GM23338 (cell line): Measurements from ENCODE around the gene DOCK4. TPM values are rescaled to one million over a fixed set of nuclear protein-coding genes. Genes with fewer than 3 reads are reported as not detected.

Experiments used
- ATAC-seq: fragments of 200-7000 bp; cut with Tn5 transposase; 3 replicates; pipeline ENCODE4 v1.9.1; 2020
- DNase-seq: peaks from one replicate; pipeline ENCODE4 v3.0.0-alpha.2; 2015; ENCODE audit warnings: low spot score
- H2AFZ ChIP-seq: fragments of 200-600 bp; sonication (generic); 2 replicates; pipeline ENCODE4 v1.8.0; 2016; ENCODE audit warnings: antibody characterized with exemption, mild to moderate bottlenecking, moderate library complexity
- H3F3A ChIP-seq: fragments of 200-600 bp; sonication (generic); replicated peaks from 2 replicates; pipeline ENCODE4 v1.8.0; 2017; ENCODE audit warnings: antibody characterized with exemption, mixed run types, low read depth
- H3K27ac ChIP-seq: fragments of 200-600 bp; sonication (generic); 2 replicates; pipeline ENCODE4 v1.6.1; 2016; ENCODE audit warnings: low read depth
- H3K27me3 ChIP-seq: fragments of 200-600 bp; sonication (generic); 2 replicates; pipeline ENCODE4 v1.8.0; 2016; ENCODE audit warnings: mild to moderate bottlenecking, mixed run types, moderate library complexity; ENCODE audit not compliant: insufficient read depth
- H3K36me3 ChIP-seq: fragments of 200-600 bp; sonication (generic); 2 replicates; pipeline ENCODE4 v1.8.0; 2016; ENCODE audit warnings: mild to moderate bottlenecking; ENCODE audit not compliant: insufficient read depth
- H3K4me1 ChIP-seq: fragments of 200-600 bp; sonication (generic); 2 replicates; pipeline ENCODE4 v1.8.0; 2016; ENCODE audit warnings: mild to moderate bottlenecking, moderate library complexity; ENCODE audit not compliant: insufficient read depth
- H3K4me2 ChIP-seq: fragments of 200-600 bp; sonication (generic); 2 replicates; pipeline ENCODE4 v1.7.1; 2017; ENCODE audit warnings: mixed run types
- H3K4me3 ChIP-seq: fragments of 200-600 bp; sonication (generic); 2 replicates; pipeline ENCODE4 v1.6.1; 2016; ENCODE audit warnings: mixed run types
- H3K79me2 ChIP-seq: fragments of 200-600 bp; sonication (generic); replicated peaks from 2 replicates; pipeline ENCODE4 v1.8.0; 2017; ENCODE audit warnings: mild to moderate bottlenecking; ENCODE audit not compliant: insufficient read depth
- H3K9me2 ChIP-seq: fragments of 200-600 bp; sonication (generic); 2 replicates; pipeline ENCODE4 v1.8.0; 2017; ENCODE audit not compliant: insufficient read depth
- H4K20me1 ChIP-seq: fragments of 200-600 bp; sonication (generic); replicated peaks from 2 replicates; pipeline ENCODE4 v1.8.0; 2017; ENCODE audit warnings: mild to moderate bottlenecking; ENCODE audit not compliant: insufficient read depth
- H3K27ac Mint-ChIP-seq: 2 replicates; pipeline ENCODE4 v1.8.0; 2020; ENCODE audit warnings: inconsistent platforms, mild to moderate bottlenecking, moderate library complexity, mixed read lengths
- H3K27me3 Mint-ChIP-seq: 3 replicates; pipeline ENCODE4 v1.8.0; 2022; ENCODE audit warnings: low read depth, mild to moderate bottlenecking, moderate library complexity, mixed read lengths, inconsistent platforms; ENCODE audit not compliant: insufficient read depth, poor library complexity
- H3K36me3 Mint-ChIP-seq: 3 replicates; pipeline ENCODE4 v1.8.0; 2021; ENCODE audit warnings: low read depth, mild to moderate bottlenecking, inconsistent platforms, moderate library complexity, mixed read lengths
- H3K4me1 Mint-ChIP-seq: 3 replicates; pipeline ENCODE4 v1.8.0; 2020; ENCODE audit warnings: mild to moderate bottlenecking, inconsistent platforms, mixed read lengths
- H3K4me3 Mint-ChIP-seq: 3 replicates; pipeline ENCODE4 v1.8.0; 2021; ENCODE audit warnings: moderate library complexity, mild to moderate bottlenecking, inconsistent platforms, mixed read lengths
- H3K9me3 Mint-ChIP-seq: 3 replicates; pipeline ENCODE4 v1.8.0; 2020; ENCODE audit warnings: moderate library complexity, mild to moderate bottlenecking, inconsistent platforms, mixed read lengths
- CREB1 ChIP-seq: fragments of 250-450 bp; sonication (Bioruptor Pico); IDR thresholded peaks from 2 replicates; pipeline ENCODE4 v1.5.0; 2020; ENCODE audit warnings: low read depth, mild to moderate bottlenecking, moderate library complexity
- EZH2 ChIP-seq: fragments of 200-600 bp; sonication (generic); IDR thresholded peaks from one replicate; pipeline ENCODE4 v1.8.0; 2017; ENCODE audit warnings: antibody characterized with exemption, mild to moderate bottlenecking, low read depth; ENCODE audit not compliant: unreplicated experiment
- EZH2phosphoT487 ChIP-seq: fragments of 200-600 bp; sonication (generic); IDR thresholded peaks from one replicate; pipeline ENCODE4 v1.8.1; 2018; ENCODE audit warnings: antibody characterized with exemption; ENCODE audit not compliant: unreplicated experiment
- JUNB ChIP-seq: IDR thresholded peaks from one replicate; pipeline ENCODE4 v1.6.1; 2016; ENCODE audit warnings: antibody characterized with exemption; ENCODE audit not compliant: unreplicated experiment
- NANOG ChIP-seq: IDR thresholded peaks from 2 replicates; pipeline ENCODE4 v1.6.1; 2016; ENCODE audit warnings: antibody characterized with exemption, borderline replicate concordance
- POLR2AphosphoS5 ChIP-seq: IDR thresholded peaks from 2 replicates; pipeline ENCODE4 v1.6.1; 2016; ENCODE audit warnings: antibody characterized with exemption, low read depth
- STAT1 ChIP-seq: IDR thresholded peaks from one replicate; pipeline ENCODE4 v1.6.1; 2016; ENCODE audit warnings: antibody characterized with exemption; ENCODE audit not compliant: unreplicated experiment
- ZNF114 ChIP-seq: fragments of 250-450 bp; sonication (Bioruptor Pico); IDR thresholded peaks from 2 replicates; pipeline ENCODE4 v1.5.0; 2020; ENCODE audit warnings: mild to moderate bottlenecking, moderate library complexity
- ZNF331 ChIP-seq: fragments of 250-450 bp; sonication (Bioruptor Pico); IDR thresholded peaks from 2 replicates; pipeline ENCODE4 v1.5.0; 2020; ENCODE audit warnings: low read depth, mild to moderate bottlenecking, moderate library complexity
- polyA plus RNA-seq: library from polyadenylated mRNA; unstranded; fragments of >200 nt; fragmentation: Nextera tagmentation; extraction: Ambion mirVana; gene quantifications from 2 replicates; pipeline ENCODE4 v1.2.1, GENCODE V29; 2016
- total RNA-seq: library from RNA; depleted of rRNA; stranded (reverse); fragments of >200 nt; shearing (Covaris generic); gene quantifications from 2 replicates; pipeline ENCODE4 v1.2.3, GENCODE V29; 2014
- TF ChIP-seq, protein P1 (sequence below): fragments of 250-450 bp; sonication (Bioruptor Pico); IDR thresholded peaks from 2 replicates; pipeline ENCODE4 v1.5.0; 2020; ENCODE audit warnings: mild to moderate bottlenecking, moderate library complexity
- TF ChIP-seq, protein P2 (sequence below), 2 experiments: fragments of 200-600 bp in 1 of 2; sonication (generic) in 1 of 2; conservative IDR thresholded peaks; 2 replicates each; pipeline versions ENCODE4 v1.5.1 to v1.6.1; 2016 to 2017; ENCODE audit warnings: antibody characterized with exemption in 2 of 2, low read depth in 2 of 2, mild to moderate bottlenecking in 2 of 2, moderate library complexity in 1 of 2
- TF ChIP-seq, protein P3 (sequence below): IDR thresholded peaks from one replicate; pipeline ENCODE4 v1.6.1; 2018; ENCODE audit warnings: antibody characterized with exemption; ENCODE audit not compliant: unreplicated experiment
- TF ChIP-seq, protein P4 (sequence below): IDR thresholded peaks from 2 replicates; pipeline ENCODE4 v1.6.1; 2016; ENCODE audit warnings: antibody characterized with exemption

DOCK4 gene
- total and polyA plus RNA-seq, 2 experiments from 2014 or later: 6.3 to 33.8 TPM

DNA sequence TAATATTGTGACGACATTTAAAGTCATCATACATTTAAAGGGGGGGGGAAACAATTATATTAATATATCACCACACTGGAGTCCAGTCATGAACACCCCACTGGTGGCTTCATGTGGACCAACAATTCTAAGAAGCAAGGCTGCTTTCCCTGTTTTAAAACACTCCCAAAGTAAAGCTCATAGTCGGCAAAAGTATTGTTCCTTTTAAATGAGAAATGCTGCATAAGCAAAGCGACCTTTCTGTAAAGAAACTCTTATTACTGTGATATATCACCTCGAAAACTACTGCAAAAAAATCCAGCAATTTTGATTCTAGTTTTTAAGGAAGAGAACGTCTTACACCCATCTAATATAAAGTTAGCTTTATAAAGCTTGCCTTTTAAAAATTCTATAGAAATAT is 112.8 kb downstream of the DOCK4 start:
- Histone ChIP-seq H3K9me2 (peaks cover 4% of the 10 kb centered on the region; the same call in 1 of the 2 replicates), H3K4me2 (no peak overlapping the region), H2AFZ (no peak overlapping the region), H3K27ac (no peak overlapping the region), H4K20me1 (no peaks in the 10 kb centered on the region), H3K27me3 (no peaks in the 10 kb centered on the region), H3K4me1 (peaks cover 12% of the 10 kb centered on the region), H3F3A (no peaks in the 10 kb centered on the region), H3K4me3 (no peak overlapping the region), H3K79me2 (peaks cover 43% of the 10 kb centered on the region), H3K36me3 (no peaks in the 10 kb centered on the region)
- TF ChIP-seq, protein P1, sequence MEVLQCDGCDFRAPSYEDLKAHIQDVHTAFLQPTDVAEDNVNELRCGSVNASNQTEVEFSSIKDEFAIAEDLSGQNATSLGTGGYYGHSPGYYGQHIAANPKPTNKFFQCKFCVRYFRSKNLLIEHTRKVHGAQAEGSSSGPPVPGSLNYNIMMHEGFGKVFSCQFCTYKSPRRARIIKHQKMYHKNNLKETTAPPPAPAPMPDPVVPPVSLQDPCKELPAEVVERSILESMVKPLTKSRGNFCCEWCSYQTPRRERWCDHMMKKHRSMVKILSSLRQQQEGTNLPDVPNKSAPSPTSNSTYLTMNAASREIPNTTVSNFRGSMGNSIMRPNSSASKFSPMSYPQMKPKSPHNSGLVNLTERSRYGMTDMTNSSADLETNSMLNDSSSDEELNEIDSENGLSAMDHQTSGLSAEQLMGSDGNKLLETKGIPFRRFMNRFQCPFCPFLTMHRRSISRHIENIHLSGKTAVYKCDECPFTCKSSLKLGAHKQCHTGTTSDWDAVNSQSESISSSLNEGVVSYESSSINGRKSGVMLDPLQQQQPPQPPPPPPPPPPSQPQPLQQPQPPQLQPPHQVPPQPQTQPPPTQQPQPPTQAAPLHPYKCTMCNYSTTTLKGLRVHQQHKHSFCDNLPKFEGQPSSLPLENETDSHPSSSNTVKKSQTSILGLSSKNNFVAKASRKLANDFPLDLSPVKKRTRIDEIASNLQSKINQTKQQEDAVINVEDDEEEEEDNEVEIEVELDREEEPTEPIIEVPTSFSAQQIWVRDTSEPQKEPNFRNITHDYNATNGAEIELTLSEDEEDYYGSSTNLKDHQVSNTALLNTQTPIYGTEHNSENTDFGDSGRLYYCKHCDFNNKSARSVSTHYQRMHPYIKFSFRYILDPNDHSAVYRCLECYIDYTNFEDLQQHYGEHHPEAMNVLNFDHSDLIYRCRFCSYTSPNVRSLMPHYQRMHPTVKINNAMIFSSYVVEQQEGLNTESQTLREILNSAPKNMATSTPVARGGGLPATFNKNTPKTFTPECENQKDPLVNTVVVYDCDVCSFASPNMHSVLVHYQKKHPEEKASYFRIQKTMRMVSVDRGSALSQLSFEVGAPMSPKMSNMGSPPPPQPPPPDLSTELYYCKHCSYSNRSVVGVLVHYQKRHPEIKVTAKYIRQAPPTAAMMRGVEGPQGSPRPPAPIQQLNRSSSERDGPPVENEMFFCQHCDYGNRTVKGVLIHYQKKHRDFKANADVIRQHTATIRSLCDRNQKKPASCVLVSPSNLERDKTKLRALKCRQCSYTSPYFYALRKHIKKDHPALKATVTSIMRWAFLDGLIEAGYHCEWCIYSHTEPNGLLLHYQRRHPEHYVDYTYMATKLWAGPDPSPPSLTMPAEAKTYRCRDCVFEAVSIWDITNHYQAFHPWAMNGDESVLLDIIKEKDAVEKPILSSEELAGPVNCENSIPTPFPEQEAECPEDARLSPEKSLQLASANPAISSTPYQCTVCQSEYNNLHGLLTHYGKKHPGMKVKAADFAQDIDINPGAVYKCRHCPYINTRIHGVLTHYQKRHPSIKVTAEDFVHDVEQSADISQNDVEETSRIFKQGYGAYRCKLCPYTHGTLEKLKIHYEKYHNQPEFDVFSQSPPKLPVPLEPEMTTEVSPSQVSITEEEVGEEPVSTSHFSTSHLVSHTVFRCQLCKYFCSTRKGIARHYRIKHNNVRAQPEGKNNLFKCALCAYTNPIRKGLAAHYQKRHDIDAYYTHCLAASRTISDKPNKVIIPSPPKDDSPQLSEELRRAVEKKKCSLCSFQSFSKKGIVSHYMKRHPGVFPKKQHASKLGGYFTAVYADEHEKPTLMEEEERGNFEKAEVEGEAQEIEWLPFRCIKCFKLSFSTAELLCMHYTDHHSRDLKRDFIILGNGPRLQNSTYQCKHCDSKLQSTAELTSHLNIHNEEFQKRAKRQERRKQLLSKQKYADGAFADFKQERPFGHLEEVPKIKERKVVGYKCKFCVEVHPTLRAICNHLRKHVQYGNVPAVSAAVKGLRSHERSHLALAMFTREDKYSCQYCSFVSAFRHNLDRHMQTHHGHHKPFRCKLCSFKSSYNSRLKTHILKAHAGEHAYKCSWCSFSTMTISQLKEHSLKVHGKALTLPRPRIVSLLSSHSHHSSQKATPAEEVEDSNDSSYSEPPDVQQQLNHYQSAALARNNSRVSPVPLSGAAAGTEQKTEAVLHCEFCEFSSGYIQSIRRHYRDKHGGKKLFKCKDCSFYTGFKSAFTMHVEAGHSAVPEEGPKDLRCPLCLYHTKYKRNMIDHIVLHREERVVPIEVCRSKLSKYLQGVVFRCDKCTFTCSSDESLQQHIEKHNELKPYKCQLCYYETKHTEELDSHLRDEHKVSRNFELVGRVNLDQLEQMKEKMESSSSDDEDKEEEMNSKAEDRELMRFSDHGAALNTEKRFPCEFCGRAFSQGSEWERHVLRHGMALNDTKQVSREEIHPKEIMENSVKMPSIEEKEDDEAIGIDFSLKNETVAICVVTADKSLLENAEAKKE (CRISPR knock-in tag): no peak
- TF ChIP-seq EZH2phosphoT487: no peak
- TF ChIP-seq, protein P2, sequence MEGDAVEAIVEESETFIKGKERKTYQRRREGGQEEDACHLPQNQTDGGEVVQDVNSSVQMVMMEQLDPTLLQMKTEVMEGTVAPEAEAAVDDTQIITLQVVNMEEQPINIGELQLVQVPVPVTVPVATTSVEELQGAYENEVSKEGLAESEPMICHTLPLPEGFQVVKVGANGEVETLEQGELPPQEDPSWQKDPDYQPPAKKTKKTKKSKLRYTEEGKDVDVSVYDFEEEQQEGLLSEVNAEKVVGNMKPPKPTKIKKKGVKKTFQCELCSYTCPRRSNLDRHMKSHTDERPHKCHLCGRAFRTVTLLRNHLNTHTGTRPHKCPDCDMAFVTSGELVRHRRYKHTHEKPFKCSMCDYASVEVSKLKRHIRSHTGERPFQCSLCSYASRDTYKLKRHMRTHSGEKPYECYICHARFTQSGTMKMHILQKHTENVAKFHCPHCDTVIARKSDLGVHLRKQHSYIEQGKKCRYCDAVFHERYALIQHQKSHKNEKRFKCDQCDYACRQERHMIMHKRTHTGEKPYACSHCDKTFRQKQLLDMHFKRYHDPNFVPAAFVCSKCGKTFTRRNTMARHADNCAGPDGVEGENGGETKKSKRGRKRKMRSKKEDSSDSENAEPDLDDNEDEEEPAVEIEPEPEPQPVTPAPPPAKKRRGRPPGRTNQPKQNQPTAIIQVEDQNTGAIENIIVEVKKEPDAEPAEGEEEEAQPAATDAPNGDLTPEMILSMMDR (conservative IDR thresholded peaks at IDR 0.05; ENCODE audit: low read depth in 2 of 2): no peak
- no peak for TF ChIP-seq CREB1 (CRISPR knock-in tag)
- no peak for TF ChIP-seq STAT1
- TF ChIP-seq JUNB: no peak
- no peak for TF ChIP-seq NANOG
- TF ChIP-seq, protein P3, sequence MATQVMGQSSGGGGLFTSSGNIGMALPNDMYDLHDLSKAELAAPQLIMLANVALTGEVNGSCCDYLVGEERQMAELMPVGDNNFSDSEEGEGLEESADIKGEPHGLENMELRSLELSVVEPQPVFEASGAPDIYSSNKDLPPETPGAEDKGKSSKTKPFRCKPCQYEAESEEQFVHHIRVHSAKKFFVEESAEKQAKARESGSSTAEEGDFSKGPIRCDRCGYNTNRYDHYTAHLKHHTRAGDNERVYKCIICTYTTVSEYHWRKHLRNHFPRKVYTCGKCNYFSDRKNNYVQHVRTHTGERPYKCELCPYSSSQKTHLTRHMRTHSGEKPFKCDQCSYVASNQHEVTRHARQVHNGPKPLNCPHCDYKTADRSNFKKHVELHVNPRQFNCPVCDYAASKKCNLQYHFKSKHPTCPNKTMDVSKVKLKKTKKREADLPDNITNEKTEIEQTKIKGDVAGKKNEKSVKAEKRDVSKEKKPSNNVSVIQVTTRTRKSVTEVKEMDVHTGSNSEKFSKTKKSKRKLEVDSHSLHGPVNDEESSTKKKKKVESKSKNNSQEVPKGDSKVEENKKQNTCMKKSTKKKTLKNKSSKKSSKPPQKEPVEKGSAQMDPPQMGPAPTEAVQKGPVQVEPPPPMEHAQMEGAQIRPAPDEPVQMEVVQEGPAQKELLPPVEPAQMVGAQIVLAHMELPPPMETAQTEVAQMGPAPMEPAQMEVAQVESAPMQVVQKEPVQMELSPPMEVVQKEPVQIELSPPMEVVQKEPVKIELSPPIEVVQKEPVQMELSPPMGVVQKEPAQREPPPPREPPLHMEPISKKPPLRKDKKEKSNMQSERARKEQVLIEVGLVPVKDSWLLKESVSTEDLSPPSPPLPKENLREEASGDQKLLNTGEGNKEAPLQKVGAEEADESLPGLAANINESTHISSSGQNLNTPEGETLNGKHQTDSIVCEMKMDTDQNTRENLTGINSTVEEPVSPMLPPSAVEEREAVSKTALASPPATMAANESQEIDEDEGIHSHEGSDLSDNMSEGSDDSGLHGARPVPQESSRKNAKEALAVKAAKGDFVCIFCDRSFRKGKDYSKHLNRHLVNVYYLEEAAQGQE: no peak
- no peak for TF ChIP-seq ZNF331 (CRISPR knock-in tag)
- TF ChIP-seq, protein P4, sequence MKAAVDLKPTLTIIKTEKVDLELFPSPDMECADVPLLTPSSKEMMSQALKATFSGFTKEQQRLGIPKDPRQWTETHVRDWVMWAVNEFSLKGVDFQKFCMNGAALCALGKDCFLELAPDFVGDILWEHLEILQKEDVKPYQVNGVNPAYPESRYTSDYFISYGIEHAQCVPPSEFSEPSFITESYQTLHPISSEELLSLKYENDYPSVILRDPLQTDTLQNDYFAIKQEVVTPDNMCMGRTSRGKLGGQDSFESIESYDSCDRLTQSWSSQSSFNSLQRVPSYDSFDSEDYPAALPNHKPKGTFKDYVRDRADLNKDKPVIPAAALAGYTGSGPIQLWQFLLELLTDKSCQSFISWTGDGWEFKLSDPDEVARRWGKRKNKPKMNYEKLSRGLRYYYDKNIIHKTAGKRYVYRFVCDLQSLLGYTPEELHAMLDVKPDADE: no peak
- TF ChIP-seq EZH2: no peak
- no peak for TF ChIP-seq POLR2AphosphoS5
- TF ChIP-seq ZNF114 (CRISPR knock-in tag): no peak
- Mint-ChIP-seq H3K27ac (no peak overlapping the region), H3K27me3 (no peaks in the 10 kb centered on the region), H3K9me3 (peaks cover 2% of the 10 kb centered on the region; the same call in 1 of the 3 replicates), H3K36me3 (peaks cover 5% of the 10 kb centered on the region; the same call in 2 of the 3 replicates), H3K4me1 (peaks cover 33% of the 10 kb centered on the region), H3K4me3 (no peak overlapping the region)
- ATAC-seq (no peak), DNase-seq (no peak)
